Mucosa of gallbladder (tissue), 1 donor: Measurements from ENCODE around the gene VPS33A. TPM values are rescaled to one million over a fixed set of nuclear protein-coding genes. Genes with fewer than 3 reads are reported as not detected.

Experiments
- DNase-seq: peaks from one replicate; pipeline ENCODE4 v3.0.0-alpha.2; 2020; ENCODE audit warnings: low spot score
- total RNA-seq: library from RNA; stranded (reverse); gene quantifications from one replicate; pipeline ENCODE4 v1.2.1, GENCODE V29; 2021
- donor health status: DM: no; HTN: no; CAD: no.

Gene VPS33A
- total RNA-seq, 1 donor from 2014 or later, result 18.7 TPM

GRCh38 chr12:122250536-122250935, 15.8 kb downstream of the VPS33A start:
- DNase-seq, result no peak

- DNase-seq, result no peak
Measured at GRCh38 chr12:122250047-122250446, 16.2 kb downstream of the VPS33A start.

GRCh38 chr12:122245553-122245952, 20.7 kb downstream of the VPS33A start:
- DNase-seq, result no peak

GRCh38 chr12:122244565-122245371, 21.5 kb downstream of the VPS33A start:
- no peak for DNase-seq

GRCh38 chr12:122243965-122244364, 22.3 kb downstream of the VPS33A start:
- no peak for DNase-seq

GRCh38 chr12:122238861-122239260, 27.4 kb downstream of the VPS33A start:
- no peak for DNase-seq

- no peak for DNase-seq
Measured at GRCh38 chr12:122235741-122236140, 30.6 kb downstream of the VPS33A start.

- no peak for DNase-seq
Measured at GRCh38 chr12:122232691-122233090, 33.6 kb downstream of the VPS33A start.

- DNase-seq, result no peak
Measured at GRCh38 chr12:122230798-122231197, 35.5 kb downstream of the VPS33A start.

GRCh38 chr12:122228092-122228491, 38.2 kb downstream of the VPS33A start:
- DNase-seq, result no peak

- no peak for DNase-seq
Measured at GRCh38 chr12:122227341-122227740, 39.0 kb downstream of the VPS33A start.

- no peak for DNase-seq
Measured at GRCh38 chr12:122226366-122227125, 39.7 kb downstream of the VPS33A start.

GRCh38 chr12:122225683-122226365, 40.5 kb downstream of the VPS33A start, which contains the start of gene DIABLO:
TSS of gene DIABLO (minus strand) at chr12:122226052. CDS start at chr12:122226014, 38 bp downstream.
- DNase-seq, result peak; percentile 100

- DNase-seq, result no peak
Measured at GRCh38 chr12:122216445-122216844, 49.8 kb downstream of the VPS33A start.

GRCh38 chr12:122215771-122216170, 50.5 kb downstream of the VPS33A start:
- no peak for DNase-seq

GRCh38 chr12:122208073-122208820, 58.0 kb downstream of the VPS33A start:
- no peak for DNase-seq

- no peak for DNase-seq
Measured at GRCh38 chr12:122207391-122207790, 58.9 kb downstream of the VPS33A start.

GRCh38 chr12:122206976-122207375, 59.3 kb downstream of the VPS33A start:
- DNase-seq, result no peak

GRCh38 chr12:122206111-122206881, 60.0 kb downstream of the VPS33A start:
- no peak for DNase-seq

- no peak for DNase-seq
Measured at GRCh38 chr12:122205053-122205925, 61.0 kb downstream of the VPS33A start.
